Uterus (tissue), 4 donors: ENCODE measurements around the gene PDE6B. TPM values are rescaled to one million over a fixed set of nuclear protein-coding genes. Genes with fewer than 3 reads are reported as not detected.

Experiments
- DNase-seq, 2 donors: peaks; one replicate each; pipeline ENCODE4 v3.0.0-alpha.2; 2019 to 2020
- H3K27ac ChIP-seq, 2 donors: fragments of 200-600 bp; sonication (generic); 1 replicate in 1 of 2; 2 replicates in 1 of 2; pipeline ENCODE4 v1.5.1; 2016 to 2018
- H3K27me3 ChIP-seq, 2 donors: fragments of 200-600 bp; sonication (generic); one replicate each; pipeline ENCODE4 v1.5.1; 2018 to 2019; ENCODE audit warnings: control low read depth in 1 of 2
- H3K36me3 ChIP-seq, 2 donors: fragments of 200-600 bp; sonication (generic); one replicate each; pipeline ENCODE4 v1.5.1; 2019; ENCODE audit warnings: control low read depth in 1 of 2
- H3K4me1 ChIP-seq, 2 donors: fragments of 200-600 bp; sonication (generic); one replicate each; pipeline ENCODE4 v1.5.1; 2018 to 2019; ENCODE audit warnings: control low read depth in 1 of 2
- H3K4me3 ChIP-seq, 2 donors: fragments of 200-600 bp; sonication (generic); 1 replicate in 1 of 2; 2 replicates in 1 of 2; pipeline ENCODE4 v1.5.1; 2018 to 2019; ENCODE audit warnings: mild to moderate bottlenecking in 1 of 2
- H3K9me3 ChIP-seq, 2 donors: fragments of 200-600 bp; sonication (generic); one replicate each; pipeline ENCODE4 v1.5.1; 2019; ENCODE audit warnings: control low read depth in 1 of 2
- CTCF ChIP-seq, 4 experiments: fragments of 200-600 bp in 2 of 4; fragments of 450-650 bp in 2 of 4; sonication (generic) in 2 of 4; IDR thresholded peaks; one replicate each; pipeline ENCODE4 v1.5.1; 2016 to 2019; ENCODE audit warnings: antibody characterized with exemption in 4 of 4, mild to moderate bottlenecking in 2 of 4, moderate library complexity in 1 of 4
- POLR2A ChIP-seq, 2 donors: fragments of 450-650 bp; IDR thresholded peaks; one replicate each; pipeline ENCODE4 v1.6.1; 2016; ENCODE audit warnings: antibody characterized with exemption in 2 of 2, mild to moderate bottlenecking in 1 of 2, moderate library complexity in 1 of 2
- intact Hi-C: fragments of 100-400 bp; cut with DNase I; formaldehyde crosslinking; loops from one replicate; pipeline ENCODE4 v1.15.1; 2023; ENCODE audit warnings: low total_unique reads
- total RNA-seq, 4 donors: library from RNA; depleted of rRNA in 3 of 4; stranded (reverse); fragments of >200 nt in 3 of 4; gene quantifications; one replicate each; pipeline versions ENCODE4 v1.1.0 to v1.2.4, GENCODE V29; 2014 to 2023
- donor health status: DM: yes; HTN: yes; CAD: no.

PDE6B gene
- total RNA-seq, 4 donors from 2014 or later: 0.26 to 16.2 (median 1.2) TPM; not detected in 1

DNA sequence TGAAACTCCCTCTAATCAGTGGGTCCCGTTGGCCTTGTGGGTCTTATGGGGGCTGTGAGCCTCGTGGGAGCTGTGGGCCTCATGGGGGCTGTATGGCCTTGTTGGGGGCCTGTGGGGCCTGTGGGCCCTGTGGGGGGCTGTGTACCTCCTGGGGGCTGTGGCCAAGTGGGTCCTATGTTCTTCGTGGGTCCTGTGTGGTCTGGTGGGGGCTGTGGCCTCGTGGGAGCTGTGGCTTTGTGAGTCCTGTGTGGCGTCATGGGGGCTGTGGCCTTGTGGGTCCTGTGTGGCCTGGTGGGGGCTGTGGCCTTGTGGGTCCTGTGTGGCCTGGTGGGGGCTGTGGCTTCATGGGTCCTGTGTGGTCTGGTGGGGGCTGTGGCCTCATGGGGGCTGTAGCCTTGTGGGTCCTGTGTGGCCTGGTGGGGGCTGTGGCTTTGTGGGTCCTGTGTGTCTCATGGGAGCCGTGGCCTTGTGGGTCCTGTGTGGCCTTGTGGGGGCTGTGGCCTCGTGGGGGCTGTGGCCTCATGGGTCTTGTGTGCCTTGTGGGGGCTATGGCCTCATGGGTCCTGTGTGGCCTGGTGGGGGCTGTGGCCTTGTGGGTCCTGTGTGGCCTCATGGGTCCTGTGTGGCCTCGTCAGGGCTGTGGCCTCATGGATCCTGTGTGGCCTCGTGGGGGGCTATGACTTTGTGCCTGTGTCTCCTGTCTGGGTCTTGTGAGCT lies 87.7 kb downstream of the PDE6B start:
- H3K9me3 ChIP-seq: no peaks in the 10 kb centered on the region
- H3K4me3 ChIP-seq: no peak overlapping the region
- no peak for TF ChIP-seq CTCF (IDR thresholded peaks at IDR 0.05)
- no peak for TF ChIP-seq POLR2A (IDR thresholded peaks at IDR 0.05)
- no peak for DNase-seq
- intact Hi-C loops: no loop called here
- peaks cover 0 to 10% of the 10 kb centered on the region in 2 donors for H3K4me1 ChIP-seq
- no peak overlapping the region for H3K27ac ChIP-seq
- no peaks in the 10 kb centered on the region for H3K27me3 ChIP-seq
- no peaks in the 10 kb centered on the region for H3K36me3 ChIP-seq

DNA sequence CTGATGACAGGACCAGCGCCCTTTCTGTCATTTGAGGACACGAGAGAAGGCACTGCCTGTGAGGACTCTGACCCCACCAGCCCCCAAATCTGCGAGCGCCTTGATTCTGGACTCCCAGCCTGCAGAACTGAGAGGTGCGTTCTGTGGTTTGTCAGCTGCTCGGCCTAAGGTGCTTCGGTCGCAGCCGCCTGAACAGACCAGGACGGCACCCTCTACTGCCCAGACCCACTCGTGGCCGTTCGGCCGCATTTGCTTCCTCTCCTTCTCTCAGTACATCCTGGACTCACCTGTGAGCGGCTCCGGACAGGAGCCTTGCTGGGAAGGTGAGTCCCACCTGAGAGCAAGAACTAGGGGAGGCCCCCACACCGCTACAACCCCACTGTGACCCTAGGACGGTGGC lies 88.7 kb downstream of the PDE6B start:
- H3K36me3 ChIP-seq: no peaks in the 10 kb centered on the region
- no peaks in the 10 kb centered on the region for H3K4me1 ChIP-seq
- no peak overlapping the region for H3K27ac ChIP-seq
- intact Hi-C loops: no loop called here
- TF ChIP-seq POLR2A (IDR thresholded peaks at IDR 0.05) (no peak), CTCF (IDR thresholded peaks at IDR 0.05) (no peak)
- no peak for DNase-seq
- H3K4me3 ChIP-seq: no peak overlapping the region
- H3K27me3 ChIP-seq: no peaks in the 10 kb centered on the region
- H3K9me3 ChIP-seq: no peaks in the 10 kb centered on the region

DNA sequence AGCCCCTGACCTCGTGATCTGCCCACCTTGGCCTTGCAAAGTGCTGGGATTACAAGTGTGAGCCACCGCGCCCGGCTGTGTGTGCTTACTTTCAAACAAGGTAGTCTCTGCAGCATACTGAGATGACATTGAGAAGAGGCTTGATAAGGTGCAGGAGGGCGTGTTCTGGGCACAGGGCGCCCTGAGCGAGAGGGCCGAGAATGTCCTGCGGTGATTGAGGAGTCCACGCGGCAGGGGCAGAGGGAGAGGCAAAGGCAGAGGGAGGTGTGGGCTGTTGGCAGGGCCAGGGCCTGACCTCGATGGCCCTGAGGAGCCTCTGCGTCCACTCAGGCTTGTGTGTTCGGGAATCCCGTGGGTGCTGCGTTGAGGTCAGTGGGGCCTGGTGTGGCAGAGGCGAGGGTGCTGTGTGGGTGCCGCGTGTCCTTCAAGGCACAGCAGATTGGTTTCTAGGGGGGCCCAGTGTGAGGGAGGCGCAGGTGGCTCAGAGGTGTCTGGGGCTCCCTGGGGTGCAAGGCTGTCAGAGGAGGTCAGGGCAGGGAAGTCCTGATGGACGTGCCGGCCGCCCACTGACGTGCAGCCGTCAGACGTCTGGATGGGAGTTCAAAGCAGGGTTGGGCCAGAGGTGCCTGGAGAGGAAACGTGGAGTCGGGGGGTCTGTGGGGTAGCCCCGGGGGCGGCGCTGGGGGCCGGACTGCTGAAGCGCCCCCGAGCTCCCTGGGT lies 92.4 kb downstream of the PDE6B start:
- Histone ChIP-seq H3K36me3 (no peaks in the 10 kb centered on the region), H3K4me3 (no peak overlapping the region), H3K9me3 (no peaks in the 10 kb centered on the region), H3K27ac (no peak overlapping the region), H3K27me3 (no peaks in the 10 kb centered on the region), H3K4me1 (peaks cover 0 to 7% of the 10 kb centered on the region in 2 donors)
- DNase-seq: no peak
- intact Hi-C loops: no loop called here
- no peak for TF ChIP-seq POLR2A (IDR thresholded peaks at IDR 0.05)
- TF ChIP-seq CTCF (IDR thresholded peaks at IDR 0.05): no peak

DNA sequence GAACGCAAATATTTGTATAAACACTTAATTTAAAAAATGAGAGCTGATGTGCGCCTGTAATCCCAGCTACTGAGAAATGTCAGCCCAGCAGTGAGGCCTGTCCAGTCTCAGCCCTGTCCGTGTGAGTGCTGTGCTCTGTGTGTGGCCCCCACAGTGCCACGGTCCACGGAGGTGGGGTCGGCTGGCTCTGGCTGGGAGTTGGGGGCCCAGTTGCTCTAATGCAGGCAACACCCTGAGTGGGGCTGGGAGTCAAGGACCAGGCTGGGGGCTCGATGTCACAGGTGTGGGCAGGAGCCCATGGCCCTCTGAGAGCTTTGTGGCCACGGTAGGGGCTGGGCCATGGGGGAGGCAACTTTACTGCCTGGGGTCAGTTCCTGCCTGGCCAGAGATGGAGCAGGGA lies 93.1 kb downstream of the PDE6B start:
- no peak for TF ChIP-seq POLR2A (IDR thresholded peaks at IDR 0.05)
- H3K36me3 ChIP-seq: no peaks in the 10 kb centered on the region
- peaks cover 0 to 7% of the 10 kb centered on the region in 2 donors for H3K4me1 ChIP-seq
- DNase-seq: no peak
- no peaks in the 10 kb centered on the region for H3K27me3 ChIP-seq
- no peak overlapping the region for H3K27ac ChIP-seq
- H3K4me3 ChIP-seq: no peak overlapping the region
- H3K9me3 ChIP-seq: no peaks in the 10 kb centered on the region
- intact Hi-C loops: no loop called here

Other genes with a start within 250 kb of the PDE6B start
- gene ZNF721, start 126.4 kb upstream of the PDE6B start, total RNA-seq: 10 to 100 TPM; 14.7 to 58.8 (median 36.6) TPM
- gene PIGG, start 126.4 kb upstream of the PDE6B start, total RNA-seq: 100 to 1,000 TPM in 2 of 4 donors, 10 to 100 TPM in 2; 53.7 to 120 (median 88.4) TPM
- gene TMEM271, start 49.3 kb upstream of the PDE6B start, total RNA-seq: not detected
- 100 to 1,000 TPM in 1 of 4 donors, 10 to 100 TPM in 3; 24.1 to 168 (median 64.2) TPM for gene ATP5ME, start 48.7 kb downstream of the PDE6B start, total RNA-seq
- gene MYL5, start 49.0 kb downstream of the PDE6B start, total RNA-seq: 1 to 10 TPM in 2 of 4 donors, not detected in 2; 4.6 to 9.9 TPM
- 10 to 100 TPM in 1 of 4 donors, 1 to 10 TPM in 3; 1.2 to 12.6 (median 2.8) TPM for gene SLC49A3, start 63.6 kb downstream of the PDE6B start, total RNA-seq
- 10 to 100 TPM; 17.7 to 80.6 (median 53.4) TPM for gene PCGF3, start 80.3 kb downstream of the PDE6B start, total RNA-seq
- 10 to 100 TPM in 1 of 4 donors, 1 to 10 TPM in 1, under 1 TPM in 2; 0.14 to 15.1 (median 2.0) TPM for gene CPLX1, start 200.6 kb downstream of the PDE6B start, total RNA-seq